GM21447 (cell line): Measurements from ENCODE around the gene MMP11.

Experiments
- ATAC-seq: cut with Tn5 transposase; IDR thresholded peaks from one replicate; pipeline ENCODE4 v1.9.1; 2021; ENCODE audit not compliant: unreplicated experiment

Gene MMP11

DNA sequence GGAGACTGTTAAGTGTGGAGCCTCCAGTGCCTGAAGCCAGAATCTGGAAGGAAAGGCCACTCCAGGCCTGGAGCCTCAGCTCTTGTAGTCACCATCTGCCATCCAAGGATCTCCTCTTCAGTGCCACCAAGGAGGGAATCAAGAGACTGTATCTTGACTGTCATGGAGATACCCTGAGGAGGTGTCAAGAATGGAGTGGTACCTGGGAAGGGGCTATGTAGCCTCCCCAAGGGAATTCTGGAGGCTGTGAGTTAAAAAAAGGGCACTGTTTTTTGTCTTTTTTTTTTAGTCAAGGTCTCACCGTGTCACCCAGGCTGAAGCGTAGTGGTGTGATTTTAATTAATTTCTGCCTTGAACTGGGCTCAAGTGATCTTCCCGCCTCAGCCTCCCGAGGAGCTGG lies 13.1 kb upstream of the MMP11 start:
- no peak for ATAC-seq

DNA sequence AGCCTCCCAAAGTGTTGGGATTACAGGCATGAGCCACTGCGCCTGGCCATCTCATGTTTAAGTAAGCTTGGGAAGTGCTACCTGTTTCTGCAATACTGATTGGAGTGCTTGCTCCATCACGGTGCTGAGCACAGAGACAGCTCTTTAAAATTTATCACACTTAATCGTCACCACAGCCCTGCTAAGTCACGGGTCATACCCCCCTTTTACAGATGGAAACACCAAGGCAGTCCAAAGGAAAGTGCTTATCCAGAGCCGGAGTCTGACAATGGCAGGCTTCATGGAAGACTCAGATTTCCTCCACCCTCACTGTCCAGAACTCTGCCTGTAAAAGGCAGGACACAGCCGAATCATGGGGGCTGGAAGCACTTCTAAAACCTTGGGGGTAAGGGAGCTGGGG lies 12.6 kb upstream of the MMP11 start:
- ATAC-seq = no peak

DNA sequence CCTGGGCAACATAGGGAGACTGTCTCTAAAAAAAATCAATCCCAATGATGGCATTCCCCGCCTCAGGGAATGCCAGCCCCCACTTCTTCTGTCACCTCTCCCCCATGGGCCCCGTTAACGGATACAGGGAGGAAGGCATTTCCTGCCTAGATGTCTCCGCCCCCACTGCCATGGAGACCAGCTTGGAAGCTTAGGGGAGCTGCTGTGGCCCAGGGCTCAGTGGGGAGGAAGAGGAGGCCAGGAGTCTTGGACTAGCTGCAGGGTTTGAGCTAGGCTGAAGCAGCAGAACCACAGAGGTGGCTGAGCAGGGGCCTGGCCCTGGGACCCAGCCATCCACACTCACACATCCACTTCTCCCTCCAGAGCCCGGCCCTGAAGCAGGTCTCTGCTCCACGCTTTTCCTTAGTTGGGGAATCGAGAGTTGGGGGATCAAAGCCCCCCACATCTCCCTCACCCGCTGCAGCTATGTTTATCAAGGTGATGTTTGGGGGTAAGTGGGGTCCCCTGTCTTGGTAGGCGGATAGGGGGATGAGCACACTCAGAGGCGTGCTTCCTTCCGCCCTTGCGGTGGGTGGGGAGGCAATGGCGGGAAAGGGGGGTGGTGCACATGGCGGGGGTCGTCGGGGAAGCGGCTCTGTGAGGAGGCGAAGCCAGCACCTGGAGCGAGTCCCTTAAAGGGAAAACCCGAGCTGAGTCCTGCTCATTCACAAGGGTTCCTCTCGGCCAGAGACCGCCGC lies 9.6 kb upstream of the MMP11 start, which contains the start of gene C22orf15:
Gene C22orf15 (plus strand): TSS at position 149 of the 737 bp plus-strand sequence. CDS start 317 bp downstream, at position 466.
- no peak for ATAC-seq

DNA sequence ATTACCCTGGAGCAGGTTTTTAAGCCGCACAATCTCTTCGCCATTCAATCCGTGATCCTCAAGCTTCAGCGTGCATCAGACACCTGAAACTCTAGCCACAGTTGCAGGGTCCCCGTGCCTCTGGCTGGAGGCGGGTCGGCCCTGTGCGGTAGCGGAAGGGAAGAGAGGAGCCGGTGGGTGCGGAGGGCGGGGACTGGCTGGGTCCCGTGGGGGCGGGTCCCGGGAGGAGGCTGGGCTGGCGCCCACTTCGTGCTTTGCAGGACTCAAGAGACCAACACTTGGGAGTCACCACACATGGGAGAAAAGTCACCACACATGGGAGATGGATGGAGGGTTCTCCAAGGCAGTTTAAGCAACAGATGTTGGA lies 9.1 kb upstream of the MMP11 start:
- ATAC-seq = no peak

DNA sequence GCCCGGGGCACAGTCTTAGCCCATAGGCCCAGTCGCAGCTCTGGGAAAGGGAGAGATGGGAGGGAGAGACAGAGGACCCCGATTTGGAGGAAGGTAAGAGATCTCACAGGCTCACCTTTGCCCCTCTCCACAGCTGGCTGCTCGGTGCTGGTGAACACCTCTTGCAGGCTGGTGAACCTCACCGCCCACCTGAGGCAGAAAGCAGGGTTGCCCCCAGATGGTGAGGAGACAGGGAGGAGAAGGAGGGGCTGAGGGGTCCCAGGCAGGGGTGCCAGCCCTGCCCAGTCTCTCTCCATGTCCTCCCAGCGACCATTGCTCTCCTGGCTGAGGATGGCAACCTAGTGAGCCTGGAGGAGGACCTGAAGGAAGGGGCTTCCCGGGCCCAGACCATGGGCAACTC lies 8.7 kb upstream of the MMP11 start:
- no peak for ATAC-seq

DNA sequence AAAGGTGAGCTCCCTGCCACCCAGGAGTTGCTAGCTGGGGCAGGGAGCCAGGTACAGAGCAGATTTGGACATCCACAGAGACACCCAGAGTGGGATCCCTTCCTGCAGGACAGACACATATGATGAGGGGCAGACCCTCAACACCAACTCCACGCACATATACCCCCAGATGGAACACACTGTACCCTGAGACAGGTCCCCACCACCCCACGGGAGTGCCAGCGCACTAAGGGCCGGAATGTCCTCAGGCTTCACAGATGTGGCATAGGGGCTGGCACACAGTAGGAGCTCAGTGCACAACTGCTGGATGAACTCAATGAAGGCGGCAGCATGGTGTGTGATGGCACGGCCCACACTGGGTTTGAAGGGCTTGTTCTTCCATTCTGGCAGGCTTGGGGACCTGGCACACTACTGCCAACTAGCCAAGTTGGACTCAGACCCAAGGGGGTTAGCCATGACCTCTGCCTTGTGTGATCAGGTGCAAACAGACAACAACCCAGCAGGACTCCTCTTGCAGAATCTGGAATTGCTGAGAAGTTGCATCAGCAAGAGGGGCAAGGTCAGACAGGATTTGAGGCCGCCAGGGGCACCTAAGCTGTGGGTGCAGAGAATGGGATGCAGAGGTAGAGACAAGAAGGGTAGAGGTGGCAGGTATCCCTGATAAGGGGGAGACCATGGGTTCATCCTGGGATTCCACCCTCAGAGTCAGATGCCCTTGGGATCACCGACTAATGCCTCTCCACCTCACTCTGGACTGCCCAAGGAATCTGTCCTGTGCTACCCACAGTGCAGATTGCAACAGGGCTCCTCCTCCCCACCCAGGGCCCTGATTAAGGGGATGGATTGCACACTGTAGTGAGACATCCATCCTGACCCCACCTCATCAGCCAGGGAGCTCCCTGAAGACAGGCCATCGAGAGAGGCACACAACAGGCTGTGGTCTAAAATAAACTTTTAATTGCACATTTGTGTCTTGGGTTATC lies 7.5 kb upstream of the MMP11 start:
- ATAC-seq = no peak

DNA sequence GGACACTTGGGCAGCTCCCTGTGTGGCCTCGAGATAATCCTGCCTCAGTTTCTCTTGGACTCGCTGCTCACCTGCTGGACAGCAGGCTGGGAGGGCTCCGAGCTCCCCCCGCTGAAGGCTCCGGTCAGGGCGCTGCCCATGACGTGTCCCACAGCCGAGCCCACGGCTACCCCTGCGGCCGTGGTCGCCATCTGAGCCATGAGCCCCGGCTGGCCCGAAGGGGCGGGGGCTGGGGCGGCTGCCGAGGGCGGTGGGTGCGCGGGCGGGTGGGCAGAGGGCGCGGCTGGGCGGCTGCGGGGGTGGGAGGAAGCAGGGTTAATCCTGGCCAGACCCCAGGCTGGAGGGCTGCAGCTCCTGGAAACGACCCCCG lies 5.4 kb upstream of the MMP11 start:
- no peak for ATAC-seq

DNA sequence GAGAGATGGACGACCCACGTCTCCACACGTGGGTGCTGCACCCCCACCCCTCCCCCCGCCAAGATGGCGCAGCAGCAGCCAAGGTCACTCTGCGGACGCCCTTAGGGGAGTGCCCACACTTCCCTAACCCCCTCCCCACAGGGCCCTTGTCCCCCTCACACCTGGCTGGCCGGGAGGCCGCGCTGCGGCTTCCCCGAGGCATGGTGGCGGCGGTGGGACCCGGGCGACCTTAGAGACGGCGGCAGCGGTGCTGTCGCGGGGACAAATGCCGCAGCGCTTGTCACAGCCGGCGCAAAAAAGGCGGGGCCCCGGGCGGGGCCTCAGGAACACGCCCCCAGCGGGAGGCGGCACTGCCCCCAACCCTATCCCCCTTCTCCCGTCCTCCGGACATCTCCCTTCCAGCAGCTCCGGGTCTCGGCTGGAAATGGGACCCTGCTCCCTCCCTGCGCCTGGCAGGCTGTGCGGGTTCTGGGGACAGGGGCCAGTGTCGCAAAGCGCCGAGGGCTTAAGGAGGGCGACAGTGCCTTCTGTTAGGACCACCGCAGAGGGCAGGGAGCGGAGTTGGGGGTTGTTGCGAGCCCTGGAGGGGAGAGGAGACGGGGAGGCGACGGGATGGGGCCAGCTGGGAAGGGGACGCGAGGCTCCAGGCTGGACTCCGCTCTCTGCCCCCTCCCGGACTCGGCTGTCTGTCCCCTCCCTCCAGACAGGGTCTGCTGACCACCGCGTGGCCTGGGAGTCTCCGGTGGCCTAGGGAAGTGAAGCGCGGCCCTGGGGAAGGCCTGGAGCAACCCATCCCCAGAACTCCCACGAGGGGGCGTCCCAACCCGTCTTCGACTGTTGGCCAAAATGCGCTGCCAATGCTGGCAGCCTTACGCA lies 4.7 kb upstream of the MMP11 start, which contains the start of gene CHCHD10:
Gene CHCHD10 (minus strand): TSS at position 300 of the 876 bp plus-strand sequence. CDS start 98 bp downstream, at position 202.
- ATAC-seq = no peak

DNA sequence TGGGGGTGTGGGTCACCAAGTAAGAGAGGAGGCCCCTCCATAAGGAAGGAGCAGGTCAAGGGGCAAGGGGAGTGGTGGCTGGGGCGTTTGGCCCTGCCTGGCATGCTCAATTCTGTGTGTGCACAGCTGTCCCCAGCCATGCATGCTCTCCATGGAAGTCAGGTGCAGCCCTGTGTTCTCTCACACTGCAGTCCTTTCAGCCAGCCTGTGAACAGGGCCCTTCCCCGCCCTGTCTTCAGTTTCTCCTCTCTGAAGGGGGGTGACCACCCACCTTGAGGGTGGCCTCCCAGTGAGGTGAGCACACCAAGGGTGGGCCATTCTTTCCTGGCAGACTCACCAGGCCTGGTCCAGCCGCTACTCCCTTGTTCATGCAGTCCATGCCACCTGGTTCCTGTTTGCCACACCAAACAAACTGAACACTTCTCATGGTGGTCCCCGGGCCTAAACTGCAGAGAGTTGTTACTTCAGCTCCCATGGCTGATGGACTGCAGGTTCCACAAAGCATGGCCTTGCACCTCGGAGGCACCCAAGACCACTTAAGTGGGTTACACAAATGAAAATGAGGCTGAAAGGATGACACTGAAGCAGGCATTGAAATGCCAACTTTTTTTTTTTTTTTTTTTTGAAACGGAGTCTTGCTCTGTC lies 3.2 kb upstream of the MMP11 start:
- no peak for ATAC-seq

DNA sequence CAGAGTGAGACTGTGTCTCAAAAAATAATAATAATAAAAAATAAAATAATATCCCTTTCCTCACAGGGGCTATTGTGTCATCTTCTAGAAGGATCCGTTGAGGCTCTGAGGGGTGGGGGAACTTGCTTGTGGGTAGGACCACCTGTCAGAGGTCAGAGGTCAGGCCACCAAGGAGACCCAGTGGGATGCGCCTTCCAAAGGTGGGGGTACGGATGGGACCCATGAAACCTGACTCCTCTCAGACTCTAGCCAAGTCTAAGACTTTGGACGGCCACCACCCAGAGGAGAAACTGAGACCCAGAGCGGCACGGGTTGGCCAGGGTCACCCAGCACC lies 367 bp upstream of the MMP11 start:
- ATAC-seq = no peak

DNA sequence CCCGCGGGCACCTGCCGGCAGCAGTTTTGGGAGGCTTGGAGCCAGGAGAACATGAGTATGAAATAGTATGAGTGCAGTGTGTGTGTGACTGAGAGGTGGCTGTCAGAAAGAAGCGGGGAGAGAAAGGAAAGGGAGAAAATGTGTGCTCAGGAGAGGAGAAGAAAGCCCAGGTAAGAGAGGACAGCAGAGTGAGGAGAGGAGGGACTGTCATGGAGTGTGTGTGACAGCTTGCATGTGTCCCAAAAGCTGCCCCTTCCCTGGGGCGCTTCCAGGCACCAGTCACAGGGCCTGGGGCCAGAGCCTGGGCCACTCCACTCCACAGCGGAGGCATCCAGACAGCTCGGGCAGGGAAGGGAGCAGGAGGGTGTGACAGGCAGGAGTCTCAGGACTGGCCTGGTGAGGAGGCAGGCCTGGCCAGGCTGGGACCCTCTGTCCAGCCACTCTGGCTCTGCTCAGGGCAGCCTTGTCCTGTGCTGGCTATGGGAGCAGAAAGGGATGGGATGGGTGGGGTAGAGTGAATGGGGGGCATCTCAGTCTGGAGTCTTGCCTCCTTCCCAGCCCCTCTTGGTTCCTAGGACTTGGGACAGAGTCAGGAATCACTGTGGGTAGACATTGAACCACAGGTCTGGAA lies 949 bp downstream of the MMP11 start:
- ATAC-seq = no peak

DNA sequence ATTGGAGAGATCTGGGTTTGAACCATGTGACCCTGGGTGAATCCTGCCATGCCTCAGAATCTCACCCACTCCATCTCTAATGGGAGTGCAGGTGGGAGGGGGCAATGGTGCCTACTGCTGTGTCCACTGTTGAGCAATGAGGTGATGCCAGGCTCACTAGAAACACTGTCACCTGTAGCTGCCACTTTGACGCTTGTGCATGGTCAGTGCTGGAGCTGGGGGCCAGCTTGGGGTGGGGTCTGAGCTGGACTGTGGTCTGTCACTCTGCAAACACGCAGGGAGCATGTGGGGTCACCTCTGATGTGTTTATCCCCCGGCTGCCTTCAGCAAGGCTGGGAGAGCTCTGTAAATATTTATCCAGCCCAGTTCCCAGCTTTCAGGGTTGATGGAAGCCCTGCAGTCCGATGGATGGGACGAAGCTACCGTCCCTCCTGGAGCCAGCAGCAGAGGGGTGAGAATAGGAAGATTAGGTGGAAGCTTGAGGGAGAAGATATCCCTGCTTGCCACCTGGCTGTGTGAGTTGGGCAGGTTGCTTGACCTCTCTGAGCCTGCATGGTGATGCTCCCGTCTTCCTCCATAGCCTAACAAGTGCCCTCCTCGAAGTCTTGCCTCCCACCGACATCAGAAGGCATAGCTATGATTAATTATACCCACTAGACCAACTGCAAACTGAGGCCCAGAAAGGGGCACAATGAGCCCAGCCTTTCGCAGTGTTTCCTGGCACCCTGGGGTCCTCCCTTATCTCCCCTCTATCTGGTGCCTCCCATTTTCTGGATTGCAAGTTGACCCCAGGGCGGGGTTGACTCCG lies 1.7 kb downstream of the MMP11 start:
- no peak for ATAC-seq

DNA sequence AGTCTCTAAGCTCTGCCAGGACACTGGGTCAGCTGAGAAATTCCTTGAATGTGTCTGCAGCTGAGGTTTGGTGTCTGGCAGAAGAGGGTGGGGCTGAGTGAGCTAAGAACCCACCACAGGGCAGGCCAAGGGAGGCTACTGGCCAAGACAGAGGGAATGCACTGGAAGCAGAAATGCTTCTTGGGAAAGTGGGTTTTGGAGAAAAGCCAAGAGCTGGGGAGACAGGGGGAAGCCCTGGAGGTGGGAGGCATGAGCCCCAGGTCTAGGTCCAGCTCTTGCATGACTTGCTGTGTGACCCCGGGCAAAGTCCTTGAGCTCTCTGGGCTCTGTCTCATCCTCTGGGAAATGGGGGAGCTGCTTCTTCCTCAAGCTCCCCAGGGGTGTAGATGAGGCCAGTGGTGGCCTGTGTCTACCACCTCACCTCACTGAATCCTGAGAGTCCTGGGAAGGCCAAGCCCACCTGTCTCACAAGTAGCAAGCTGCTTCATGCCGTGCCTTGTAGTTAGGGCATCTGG lies 2.3 kb downstream of the MMP11 start:
- no peak for ATAC-seq

DNA sequence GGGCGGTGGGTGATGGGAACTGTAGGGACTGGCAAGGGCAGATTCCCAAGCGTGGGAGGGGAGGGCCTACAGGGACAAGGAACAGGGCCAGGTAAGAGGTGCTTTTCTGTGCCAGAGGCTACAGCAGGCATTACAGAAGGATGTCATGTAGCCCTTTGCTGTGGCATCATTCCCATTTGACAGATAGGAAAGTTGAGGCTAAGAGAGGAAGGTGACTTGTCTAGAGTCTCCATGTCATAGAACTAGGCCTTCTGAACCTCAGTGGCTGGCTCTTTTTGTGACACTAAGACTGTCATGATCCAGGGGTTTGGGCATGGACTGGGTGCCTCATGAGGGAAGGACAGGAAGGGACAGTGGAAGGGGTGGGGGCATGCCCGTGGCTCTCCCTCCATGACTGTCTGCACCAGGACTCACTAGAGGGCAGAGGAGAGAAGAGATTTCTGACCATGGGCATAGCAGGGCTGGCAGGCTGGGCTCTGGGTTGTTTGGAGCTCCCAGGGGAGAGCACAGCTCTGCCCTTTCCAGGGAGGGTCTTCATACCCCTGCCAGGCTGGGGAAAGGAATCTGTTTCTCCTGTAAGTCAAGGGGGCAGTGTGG lies 3.2 kb downstream of the MMP11 start:
- ATAC-seq = no peak

DNA sequence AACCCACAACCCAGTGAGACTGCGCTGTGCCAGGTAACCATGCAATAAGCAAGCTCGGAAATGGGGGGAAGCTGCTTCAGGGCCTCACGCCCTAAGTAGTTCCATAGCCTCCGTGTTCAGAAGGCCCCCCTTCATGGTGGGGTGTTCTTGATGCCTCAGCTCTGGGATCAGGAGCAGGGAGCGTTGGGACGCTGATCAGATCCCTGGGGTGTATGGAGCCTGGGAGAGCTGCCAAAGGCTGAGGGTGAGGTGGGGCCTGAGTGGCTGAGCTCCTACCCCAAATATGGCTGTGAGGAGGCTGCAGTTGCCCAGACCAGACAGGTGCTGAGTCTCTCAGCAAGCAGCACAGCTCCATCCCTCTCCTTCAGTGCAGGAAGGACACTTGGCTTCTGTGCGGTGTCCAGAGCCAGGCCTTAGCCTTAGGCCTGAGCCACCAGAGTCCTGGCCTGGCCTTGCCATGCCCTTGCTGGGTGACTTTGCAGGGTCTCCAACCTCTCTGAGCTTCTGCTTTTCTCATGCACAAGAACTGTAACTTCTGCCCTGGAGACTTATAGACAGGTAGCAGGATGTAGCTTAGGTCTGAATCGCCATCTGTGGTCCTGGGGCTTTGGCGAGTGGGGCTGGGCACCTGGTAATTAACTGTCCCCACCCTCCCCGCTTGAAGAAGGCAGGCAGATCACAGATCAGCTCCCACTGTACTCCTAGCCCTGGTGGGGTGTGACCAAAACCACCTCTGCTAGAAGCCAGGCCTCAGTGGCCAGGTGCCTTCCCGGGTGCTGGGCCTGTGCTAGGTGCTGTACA lies 5.3 kb downstream of the MMP11 start:
- no peak for ATAC-seq

DNA sequence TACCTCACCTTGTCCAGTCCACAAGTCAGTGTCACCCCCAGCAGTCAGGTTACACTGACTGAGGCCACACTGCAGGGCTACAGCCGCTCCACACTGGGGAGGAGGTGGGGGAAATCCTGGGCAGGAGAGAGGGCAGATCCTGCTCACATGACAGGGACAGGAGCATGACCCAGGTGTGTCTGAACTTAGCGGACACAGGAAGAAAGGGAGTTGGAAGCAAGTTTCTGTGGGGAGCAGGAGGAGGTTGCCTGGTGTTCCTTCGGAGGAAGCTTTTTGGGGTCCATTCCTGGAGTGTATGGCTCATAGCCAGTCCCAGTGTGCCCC lies 5.9 kb downstream of the MMP11 start:
- ATAC-seq = no peak

DNA sequence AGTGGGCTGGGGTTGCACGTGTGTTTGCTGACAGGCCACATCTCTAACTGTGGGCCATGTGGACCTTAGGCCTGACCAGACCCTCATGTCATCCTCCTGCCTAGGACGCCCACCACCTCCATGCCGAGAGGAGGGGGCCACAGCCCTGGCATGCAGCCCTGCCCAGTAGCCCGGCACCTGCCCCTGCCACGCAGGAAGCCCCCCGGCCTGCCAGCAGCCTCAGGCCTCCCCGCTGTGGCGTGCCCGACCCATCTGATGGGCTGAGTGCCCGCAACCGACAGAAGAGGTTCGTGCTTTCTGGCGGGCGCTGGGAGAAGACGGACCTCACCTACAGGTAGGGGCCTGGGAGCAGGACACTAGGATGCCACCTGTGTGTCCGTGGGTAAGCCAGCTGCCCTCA lies 6.4 kb downstream of the MMP11 start:
- no peak for ATAC-seq

DNA sequence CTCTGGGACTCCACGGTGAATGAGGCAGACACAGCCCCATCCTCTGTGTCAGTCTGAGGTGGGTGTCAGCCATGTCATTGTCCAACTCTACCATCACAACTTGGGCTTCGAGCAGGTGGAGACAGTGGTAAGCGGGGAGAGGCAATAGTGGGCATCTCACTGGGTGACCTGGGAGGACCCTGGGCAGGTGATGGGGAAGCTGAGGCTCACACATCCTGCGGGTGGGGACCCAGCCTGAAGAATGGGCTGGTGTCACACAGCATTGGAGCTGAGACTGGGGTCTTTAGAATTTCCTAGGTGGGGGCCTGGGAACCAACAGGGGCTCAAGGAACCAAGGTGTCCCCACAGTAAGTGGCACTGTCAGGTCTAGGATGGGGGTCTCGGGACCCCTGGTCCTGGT lies 7.1 kb downstream of the MMP11 start:
- ATAC-seq = no peak
